HCT116 (cell line): ENCODE data around the gene ITFG1. TPM values are rescaled to one million over a fixed set of nuclear protein-coding genes. Genes with fewer than 3 reads are reported as not detected.

ENCODE experiments used
- ATAC-seq: fragments of 200-7000 bp; cut with Tn5 transposase; 2 replicates; pipeline ENCODE4 v1.9.1; 2020; ENCODE audit warnings: mild to moderate bottlenecking, moderate library complexity
- BruUV-seq: library from RNA; stranded (reverse); fragments of 400-500 nt; replicated peaks from 2 replicates; lab custom pipeline; 2021; lab: Mats Ljungman, UMichigan
- CTCF ChIA-PET: fragments of 300-600 bp; sonication (Branson Sonifier 250); formaldehyde crosslinking; loops from one replicate; lab custom pipeline; 2021; ENCODE audit warnings: antibody characterized with exemption; lab: Charles Lee
- POLR2A ChIA-PET: fragments of 300-600, 350-600 bp; sonication (Branson Sonifier 250); formaldehyde crosslinking; loops from one replicate; lab custom pipeline; 2021; ENCODE audit warnings: antibody characterized with exemption; lab: Charles Lee
- RAD21 ChIA-PET, 2 experiments: fragments of 300-600 bp; sonication (Branson Sonifier 250); formaldehyde crosslinking; loops; one replicate each; lab custom pipeline; 2023; ENCODE audit warnings: low total read pairs in 2 of 2; ENCODE audit not compliant: uncharacterized antibody in 2 of 2, unreplicated experiment in 2 of 2, low non-redundant PET in 1 of 2; lab: Charles Lee
- DNase-seq: peaks from one replicate; pipeline ENCODE4 v3.0.0-alpha.2; 2010; ENCODE audit warnings: low read depth, low spot score
- H2AFZ ChIP-seq: fragments of 200-600 bp; shearing (Covaris generic), sonication (generic); 2 replicates; pipeline ENCODE4 v1.6.1; 2017; ENCODE audit warnings: low read depth, mixed run types, mixed read lengths, antibody characterized with exemption, low read length; ENCODE audit not compliant: poor library complexity, severe bottlenecking
- H3K27ac ChIP-seq: 2 replicates; pipeline ENCODE4 v1.5.1; 2012; ENCODE audit warnings: low read depth, low read length
- H3K27me3 ChIP-seq: fragments of 200-600 bp; sonication (generic); 2 replicates; pipeline ENCODE4 v1.6.1; 2016; ENCODE audit warnings: mixed run types, low read length, mixed read lengths; ENCODE audit not compliant: insufficient read depth
- H3K36me3 ChIP-seq, 2 experiments: fragments of 200-500 bp in 1 of 2; fragments of 200-600 bp in 1 of 2; sonication (Bioruptor generic) in 1 of 2; sonication (generic) in 1 of 2; 2 replicates each; pipeline versions ENCODE4 v1.5.1 to v1.6.1; 2014 to 2016; ENCODE audit warnings: low read length in 2 of 2, inconsistent platforms in 1 of 2, mixed read lengths in 1 of 2, mixed run types in 1 of 2; ENCODE audit not compliant: insufficient read depth in 2 of 2, control insufficient read depth in 1 of 2
- H3K4me1 ChIP-seq, 2 experiments: fragments of 200-600 bp in 1 of 2; sonication (generic) in 1 of 2; 2 replicates each; pipeline versions ENCODE4 v1.5.1 to v1.6.1; 2012 to 2017; ENCODE audit warnings: low read length in 2 of 2, inconsistent platforms in 1 of 2, mild to moderate bottlenecking in 1 of 2, mixed read lengths in 1 of 2, mixed run types in 1 of 2, moderate library complexity in 1 of 2; ENCODE audit not compliant: insufficient read depth in 2 of 2, control insufficient read depth in 1 of 2
- H3K4me2 ChIP-seq: fragments of 200-600 bp; sonication (generic); 2 replicates; pipeline ENCODE4 v1.6.1; 2017; ENCODE audit warnings: mixed run types, low read length, mixed read lengths
- H3K4me3 ChIP-seq, 2 experiments: fragments of 200-600 bp in 1 of 2; sonication (generic) in 1 of 2; replicated peaks in 1 of 2; 2 replicates each; pipeline ENCODE4 v1.5.1; 2011 to 2016; ENCODE audit warnings: low read length in 2 of 2, control low read depth in 1 of 2, low read depth in 1 of 2, mild to moderate bottlenecking in 1 of 2, mixed read lengths in 1 of 2, mixed run types in 1 of 2
- H3K79me2 ChIP-seq: fragments of 200-600 bp; sonication (generic); 2 replicates; pipeline ENCODE4 v1.6.1; 2017; ENCODE audit warnings: mild to moderate bottlenecking, mixed run types, low read length, moderate library complexity, mixed read lengths; ENCODE audit not compliant: insufficient read depth
- H3K9ac ChIP-seq: fragments of 200-600 bp; sonication (generic); 2 replicates; pipeline ENCODE4 v1.6.1; 2016; ENCODE audit warnings: low read length, mixed read lengths
- H3K9me2 ChIP-seq: fragments of 200-600 bp; sonication (generic), shearing (Covaris generic); 2 replicates; pipeline ENCODE4 v1.6.1; 2017; ENCODE audit warnings: mixed run types, mild to moderate bottlenecking, moderate library complexity; ENCODE audit not compliant: insufficient read depth
- H3K9me3 ChIP-seq, 2 experiments: fragments of 200-500 bp in 1 of 2; fragments of 200-600 bp in 1 of 2; sonication (Bioruptor generic) in 1 of 2; sonication (generic) in 1 of 2; 2 replicates each; pipeline ENCODE4 v1.6.1; 2014 to 2017; ENCODE audit warnings: low read length in 2 of 2, mixed read lengths in 2 of 2, inconsistent platforms in 1 of 2, low read depth in 1 of 2, mild to moderate bottlenecking in 1 of 2, mixed run types in 1 of 2, moderate library complexity in 1 of 2; ENCODE audit not compliant: control insufficient read depth in 1 of 2, insufficient read depth in 1 of 2
- H4K20me1 ChIP-seq: fragments of 200-600 bp; sonication (generic), shearing (Covaris generic); 2 replicates; pipeline ENCODE4 v1.6.1; 2017; ENCODE audit warnings: mixed run types, mild to moderate bottlenecking, moderate library complexity; ENCODE audit not compliant: insufficient read depth
- ELF1 ChIP-seq: IDR thresholded peaks from 2 replicates; pipeline ENCODE4 v1.6.1; 2012; ENCODE audit warnings: low read depth, borderline replicate concordance
- EZH2 ChIP-seq: fragments of 200-600 bp; sonication (generic); IDR thresholded peaks from 2 replicates; pipeline ENCODE4 v1.6.1; 2017; ENCODE audit warnings: antibody characterized with exemption, mixed run types
- EZH2phosphoT487 ChIP-seq: fragments of 200-600 bp; IDR thresholded peaks from 2 replicates; pipeline ENCODE4 v1.6.1; 2018; ENCODE audit warnings: antibody characterized with exemption, borderline replicate concordance
- FOSL1 ChIP-seq: IDR thresholded peaks from 2 replicates; pipeline ENCODE4 v1.6.1; 2012; ENCODE audit warnings: low read depth
- JUND ChIP-seq: IDR thresholded peaks from 2 replicates; pipeline ENCODE4 v1.6.1; 2012
- POLR2A ChIP-seq: IDR thresholded peaks from 2 replicates; pipeline ENCODE4 v1.7.0; 2011; ENCODE audit warnings: borderline replicate concordance; ENCODE audit not compliant: insufficient read depth, insufficient read length; ENCODE audit errors: extremely low read depth
- RAD21 ChIP-seq: IDR thresholded peaks from 2 replicates; pipeline ENCODE4 v1.6.1; 2012; ENCODE audit warnings: low read depth, mild to moderate bottlenecking
- SP1 ChIP-seq: IDR thresholded peaks from 2 replicates; pipeline ENCODE4 v1.6.1; 2012; ENCODE audit warnings: low read depth
- SRF ChIP-seq: IDR thresholded peaks from 2 replicates; pipeline ENCODE4 v1.6.1; 2012; ENCODE audit warnings: low read depth
- YY1 ChIP-seq: IDR thresholded peaks from 2 replicates; pipeline ENCODE4 v1.6.1; 2011; ENCODE audit warnings: low read length, low read depth, moderate library complexity, mild to moderate bottlenecking; ENCODE audit not compliant: insufficient replicate concordance; ENCODE audit errors: extremely low read depth
- ZFX ChIP-seq: fragments of 450-650 bp; IDR thresholded peaks from 2 replicates; pipeline ENCODE4 v1.6.1; 2017
- ZNF274 ChIP-seq: fragments of 200-500 bp; sonication (Bioruptor generic); IDR thresholded peaks from 2 replicates; pipeline ENCODE4 v1.6.1; 2014; ENCODE audit warnings: mild to moderate bottlenecking, low read depth, low read length, inconsistent platforms
- intact Hi-C: fragments of 100-400 bp; cut with micrococcal nuclease; formaldehyde crosslinking; loops from 2 replicates; pipeline ENCODE4 v1.10.0; 2022
- total RNA-seq: library from RNA; stranded (reverse); gene quantifications from one replicate; pipeline ENCODE4 v1.2.1, GENCODE V29; 2021; ENCODE audit not compliant: unreplicated experiment
- TF ChIP-seq, protein P1 (sequence below): IDR thresholded peaks from 2 replicates; pipeline ENCODE4 v1.6.1; 2011; ENCODE audit warnings: mild to moderate bottlenecking, low read length, moderate library complexity; ENCODE audit not compliant: insufficient replicate concordance; ENCODE audit errors: extremely low read depth
- TF ChIP-seq, protein P2 (sequence below): IDR thresholded peaks from 2 replicates; pipeline ENCODE4 v1.6.1; 2012
- TF ChIP-seq, protein P3 (sequence below), 3 experiments: fragments of 200-600 bp in 1 of 3; sonication (generic) in 1 of 3; IDR thresholded peaks in 2 of 3; conservative IDR thresholded peaks in 1 of 3; 2 replicates each; pipeline ENCODE4 v1.5.1; 2012 to 2017; ENCODE audit warnings: low read depth in 2 of 3, low read length in 2 of 3, antibody characterized with exemption in 1 of 3, borderline replicate concordance in 1 of 3, control low read depth in 1 of 3, mild to moderate bottlenecking in 1 of 3, mixed read lengths in 1 of 3, mixed run types in 1 of 3, moderate library complexity in 1 of 3; ENCODE audit not compliant: insufficient read depth in 1 of 3

The ITFG1 gene
- total RNA-seq, 1 experiment from 2014 or later = 24.9 TPM

DNA sequence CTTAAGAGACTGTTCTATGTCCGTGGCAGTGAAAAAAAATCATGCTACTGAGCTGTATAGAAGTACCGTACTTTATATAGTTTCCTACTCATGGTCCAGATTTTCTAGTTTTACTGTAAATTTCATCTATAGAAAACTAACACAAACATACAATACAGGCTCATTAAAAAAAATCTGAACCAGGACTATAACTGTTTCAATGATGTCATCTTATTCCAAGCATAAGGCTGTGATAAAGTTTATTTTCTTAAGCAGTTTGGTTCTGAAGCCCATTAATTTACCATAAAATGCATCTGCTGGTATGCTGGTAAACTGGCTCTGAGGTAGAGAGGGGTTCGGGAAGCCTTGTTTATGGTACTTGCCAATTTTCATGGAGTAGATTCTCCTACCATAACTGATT, 300.4 kb downstream of the ITFG1 start:
- Histone ChIP-seq H3K27ac (no peak overlapping the region), H3K4me3 (no peak overlapping the region), H4K20me1 (no peaks in the 10 kb centered on the region), H3K79me2 (no peaks in the 10 kb centered on the region), H3K4me1 (no peaks in the 10 kb centered on the region), H3K9me2 (no peaks in the 10 kb centered on the region), H3K9me3 (no peaks in the 10 kb centered on the region), H3K9ac (no peak overlapping the region), H2AFZ (no peak overlapping the region), H3K36me3 (no peaks in the 10 kb centered on the region), H3K27me3 (no peaks in the 10 kb centered on the region), H3K4me2 (no peak overlapping the region)
- BruUV-seq = no TSS peak
- ChIA-PET POLR2A (no interaction called here), RAD21 (no interaction called here), CTCF (interaction anchor here (0.8 kb wide), 1 partner anchor 19 kb away, joined by 4 read pairs; no protein-coding TSS in a partner anchor)
- ATAC-seq (no peak), DNase-seq (no peak)
- intact Hi-C loops = no loop called here
- TF ChIP-seq, protein P1, sequence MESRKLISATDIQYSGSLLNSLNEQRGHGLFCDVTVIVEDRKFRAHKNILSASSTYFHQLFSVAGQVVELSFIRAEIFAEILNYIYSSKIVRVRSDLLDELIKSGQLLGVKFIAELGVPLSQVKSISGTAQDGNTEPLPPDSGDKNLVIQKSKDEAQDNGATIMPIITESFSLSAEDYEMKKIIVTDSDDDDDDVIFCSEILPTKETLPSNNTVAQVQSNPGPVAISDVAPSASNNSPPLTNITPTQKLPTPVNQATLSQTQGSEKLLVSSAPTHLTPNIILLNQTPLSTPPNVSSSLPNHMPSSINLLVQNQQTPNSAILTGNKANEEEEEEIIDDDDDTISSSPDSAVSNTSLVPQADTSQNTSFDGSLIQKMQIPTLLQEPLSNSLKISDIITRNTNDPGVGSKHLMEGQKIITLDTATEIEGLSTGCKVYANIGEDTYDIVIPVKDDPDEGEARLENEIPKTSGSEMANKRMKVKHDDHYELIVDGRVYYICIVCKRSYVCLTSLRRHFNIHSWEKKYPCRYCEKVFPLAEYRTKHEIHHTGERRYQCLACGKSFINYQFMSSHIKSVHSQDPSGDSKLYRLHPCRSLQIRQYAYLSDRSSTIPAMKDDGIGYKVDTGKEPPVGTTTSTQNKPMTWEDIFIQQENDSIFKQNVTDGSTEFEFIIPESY = no peak
- TF ChIP-seq SP1 (no peak), JUND (no peak), SRF (no peak), FOSL1 (no peak), ELF1 (no peak), EZH2 (no peak), EZH2phosphoT487 (no peak), ZNF274 (no peak), RAD21 (no peak), ZFX (no peak), POLR2A (no peak), YY1 (no peak)
- TF ChIP-seq, protein P2, sequence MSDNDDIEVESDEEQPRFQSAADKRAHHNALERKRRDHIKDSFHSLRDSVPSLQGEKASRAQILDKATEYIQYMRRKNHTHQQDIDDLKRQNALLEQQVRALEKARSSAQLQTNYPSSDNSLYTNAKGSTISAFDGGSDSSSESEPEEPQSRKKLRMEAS = no peak
- TF ChIP-seq, protein P3, sequence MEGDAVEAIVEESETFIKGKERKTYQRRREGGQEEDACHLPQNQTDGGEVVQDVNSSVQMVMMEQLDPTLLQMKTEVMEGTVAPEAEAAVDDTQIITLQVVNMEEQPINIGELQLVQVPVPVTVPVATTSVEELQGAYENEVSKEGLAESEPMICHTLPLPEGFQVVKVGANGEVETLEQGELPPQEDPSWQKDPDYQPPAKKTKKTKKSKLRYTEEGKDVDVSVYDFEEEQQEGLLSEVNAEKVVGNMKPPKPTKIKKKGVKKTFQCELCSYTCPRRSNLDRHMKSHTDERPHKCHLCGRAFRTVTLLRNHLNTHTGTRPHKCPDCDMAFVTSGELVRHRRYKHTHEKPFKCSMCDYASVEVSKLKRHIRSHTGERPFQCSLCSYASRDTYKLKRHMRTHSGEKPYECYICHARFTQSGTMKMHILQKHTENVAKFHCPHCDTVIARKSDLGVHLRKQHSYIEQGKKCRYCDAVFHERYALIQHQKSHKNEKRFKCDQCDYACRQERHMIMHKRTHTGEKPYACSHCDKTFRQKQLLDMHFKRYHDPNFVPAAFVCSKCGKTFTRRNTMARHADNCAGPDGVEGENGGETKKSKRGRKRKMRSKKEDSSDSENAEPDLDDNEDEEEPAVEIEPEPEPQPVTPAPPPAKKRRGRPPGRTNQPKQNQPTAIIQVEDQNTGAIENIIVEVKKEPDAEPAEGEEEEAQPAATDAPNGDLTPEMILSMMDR (IDR thresholded peaks at IDR 0.05 in 2 of 3, conservative IDR thresholded peaks at IDR 0.05 in 1 of 3; ENCODE audit: borderline replicate concordance in 1 of 3, insufficient read depth in 1 of 3, low read depth in 2 of 3, low read length in 2 of 3) = no peak
